Tibial artery (tissue), 4 donors: ENCODE results near the gene SEZ6.

Experiments
- DNase-seq, 2 donors: peaks; one replicate each; pipeline ENCODE4 v3.0.0-alpha.2; 2019
- H3K27ac ChIP-seq, 2 donors: fragments of 200-600 bp; sonication (generic) in 1 of 2; 1 replicate in 1 of 2; 2 replicates in 1 of 2; pipeline ENCODE4 v1.5.1; 2018 to 2019; ENCODE audit warnings: mild to moderate bottlenecking in 1 of 2
- H3K27me3 ChIP-seq, 2 donors: fragments of 200-600 bp; sonication (generic) in 1 of 2; one replicate each; pipeline versions ENCODE4 v1.5.1 to v1.6.0; 2016 to 2019
- H3K36me3 ChIP-seq, 3 donors: fragments of 200-600 bp; sonication (generic) in 2 of 3; one replicate each; pipeline ENCODE4 v1.5.1; 2016 to 2019; ENCODE audit warnings: mild to moderate bottlenecking in 2 of 3
- H3K4me1 ChIP-seq, 4 donors: fragments of 200-600 bp; sonication (generic) in 2 of 4; 1 replicate in 3 of 4; 2 replicates in 1 of 4; pipeline ENCODE4 v1.5.1; 2016 to 2019
- H3K4me3 ChIP-seq, 2 donors: fragments of 200-600 bp; sonication (generic) in 1 of 2; 1 replicate in 1 of 2; 2 replicates in 1 of 2; pipeline ENCODE4 v1.5.1; 2018 to 2019; ENCODE audit warnings: mild to moderate bottlenecking in 2 of 2
- H3K9me3 ChIP-seq, 3 donors: fragments of 200-600 bp; sonication (generic) in 1 of 3; one replicate each; pipeline ENCODE4 v1.5.1; 2016 to 2019
- CTCF ChIP-seq, 2 experiments: fragments of 200-600 bp in 1 of 2; fragments of 450-650 bp in 1 of 2; IDR thresholded peaks; one replicate each; pipeline ENCODE4 v1.5.1; 2017 to 2019; ENCODE audit warnings: antibody characterized with exemption in 2 of 2, mild to moderate bottlenecking in 1 of 2, moderate library complexity in 1 of 2
- intact Hi-C: fragments of 100-400 bp; cut with DNase I; formaldehyde crosslinking; loops from one replicate; pipeline ENCODE4 v1.15.0; 2023; ENCODE audit warnings: low total_unique reads

SEZ6 gene

GRCh38 chr17:29021226-29021625, 15.4 kb upstream of the SEZ6 start:
- Histone ChIP-seq H3K9me3 (no peaks in the 10 kb centered on the region), H3K4me3 (no peak overlapping the region), H3K4me1 (peaks cover 0 to 6% (median 2%) of the 10 kb centered on the region in 4 donors), H3K27me3 (peaks cover 0 to 54% of the 10 kb centered on the region in 2 donors), H3K36me3 (no peaks in the 10 kb centered on the region), H3K27ac (no peak overlapping the region)
- no peak for DNase-seq
- TF ChIP-seq CTCF (IDR thresholded peaks at IDR 0.05): no peak
- intact Hi-C loops: no loop called here

- no peak for TF ChIP-seq CTCF (IDR thresholded peaks at IDR 0.05)
These were observed 14.7 kb upstream of the SEZ6 start for GRCh38 chr17:29020576-29020975.

GRCh38 chr17:29019475-29020181, 13.8 kb upstream of the SEZ6 start:
- DNase-seq: no peak
- Histone ChIP-seq H3K4me3 (no peak overlapping the region), H3K36me3 (no peaks in the 10 kb centered on the region), H3K27ac (no peak overlapping the region), H3K9me3 (no peaks in the 10 kb centered on the region), H3K27me3 (peaks cover 0 to 55% of the 10 kb centered on the region in 2 donors), H3K4me1 (peaks cover 0 to 6% (median 2%) of the 10 kb centered on the region in 4 donors)
- intact Hi-C loops: no loop called here
- no peak for TF ChIP-seq CTCF (IDR thresholded peaks at IDR 0.05)

More at GRCh38 chr17:29020576-29020975, 14.7 kb upstream of the SEZ6 start:
- no peaks in the 10 kb centered on the region for H3K9me3 ChIP-seq
- H3K27ac ChIP-seq: no peak overlapping the region
- H3K4me1 ChIP-seq: peaks cover 0 to 6% (median 2%) of the 10 kb centered on the region in 4 donors
- H3K4me3 ChIP-seq: no peak overlapping the region
- H3K36me3 ChIP-seq: no peaks in the 10 kb centered on the region
- intact Hi-C loops: no loop called here
- no peak for DNase-seq
- H3K27me3 ChIP-seq: peaks cover 0 to 55% of the 10 kb centered on the region in 2 donors

GRCh38 chr17:29018788-29019474, 13.1 kb upstream of the SEZ6 start:
- H3K36me3 ChIP-seq: no peaks in the 10 kb centered on the region
- no peak overlapping the region for H3K4me3 ChIP-seq
- no peak for DNase-seq
- H3K27me3 ChIP-seq: peaks cover 0 to 55% of the 10 kb centered on the region in 2 donors
- intact Hi-C loops: no loop called here
- H3K9me3 ChIP-seq: no peaks in the 10 kb centered on the region
- no peak overlapping the region for H3K27ac ChIP-seq
- peaks cover 0 to 6% (median 2%) of the 10 kb centered on the region in 4 donors for H3K4me1 ChIP-seq
- TF ChIP-seq CTCF (IDR thresholded peaks at IDR 0.05): no peak

- Histone ChIP-seq H3K36me3 (no peaks in the 10 kb centered on the region), H3K4me3 (no peak overlapping the region), H3K9me3 (no peaks in the 10 kb centered on the region), H3K4me1 (peaks cover 0 to 6% (median 2%) of the 10 kb centered on the region in 4 donors), H3K27me3 (peaks cover 0 to 52% of the 10 kb centered on the region in 2 donors), H3K27ac (no peak overlapping the region)
- no peak for TF ChIP-seq CTCF (IDR thresholded peaks at IDR 0.05)
- DNase-seq: no peak
- intact Hi-C loops: no loop called here
These were observed 10.7 kb upstream of the SEZ6 start for GRCh38 chr17:29016345-29017210.
